Measurements from ENCODE around the gene C2CD4D.

DNA sequence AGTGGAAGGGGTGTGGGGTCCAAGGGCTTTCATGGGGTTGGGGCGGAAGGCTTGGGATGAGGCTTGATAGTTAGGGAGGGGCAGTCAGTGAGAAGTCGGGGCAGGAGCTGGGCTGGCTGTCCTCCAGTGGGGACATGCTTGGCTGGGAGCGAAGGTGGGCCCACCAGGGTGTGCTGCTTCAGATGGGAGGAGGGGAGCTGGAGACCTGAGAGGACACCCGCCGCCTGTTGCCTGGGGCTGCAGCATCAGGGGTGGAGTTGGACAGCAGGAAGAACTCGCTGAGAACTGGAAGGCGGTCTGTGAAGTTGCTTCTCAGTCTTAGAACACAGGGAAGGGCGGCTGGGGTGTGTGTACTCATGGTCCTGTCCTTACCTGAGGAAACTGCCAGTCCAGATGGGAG lies 12.3 kb upstream of the C2CD4D start:
- TF ChIP-seq, protein P1, sequence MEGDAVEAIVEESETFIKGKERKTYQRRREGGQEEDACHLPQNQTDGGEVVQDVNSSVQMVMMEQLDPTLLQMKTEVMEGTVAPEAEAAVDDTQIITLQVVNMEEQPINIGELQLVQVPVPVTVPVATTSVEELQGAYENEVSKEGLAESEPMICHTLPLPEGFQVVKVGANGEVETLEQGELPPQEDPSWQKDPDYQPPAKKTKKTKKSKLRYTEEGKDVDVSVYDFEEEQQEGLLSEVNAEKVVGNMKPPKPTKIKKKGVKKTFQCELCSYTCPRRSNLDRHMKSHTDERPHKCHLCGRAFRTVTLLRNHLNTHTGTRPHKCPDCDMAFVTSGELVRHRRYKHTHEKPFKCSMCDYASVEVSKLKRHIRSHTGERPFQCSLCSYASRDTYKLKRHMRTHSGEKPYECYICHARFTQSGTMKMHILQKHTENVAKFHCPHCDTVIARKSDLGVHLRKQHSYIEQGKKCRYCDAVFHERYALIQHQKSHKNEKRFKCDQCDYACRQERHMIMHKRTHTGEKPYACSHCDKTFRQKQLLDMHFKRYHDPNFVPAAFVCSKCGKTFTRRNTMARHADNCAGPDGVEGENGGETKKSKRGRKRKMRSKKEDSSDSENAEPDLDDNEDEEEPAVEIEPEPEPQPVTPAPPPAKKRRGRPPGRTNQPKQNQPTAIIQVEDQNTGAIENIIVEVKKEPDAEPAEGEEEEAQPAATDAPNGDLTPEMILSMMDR (IDR thresholded peaks at IDR 0.05; ENCODE audit: low read length): no peak
- no peak for TF ChIP-seq EZH2 (optimal IDR thresholded peaks at IDR 0.05; ENCODE audit: low read depth, low read length)

Data from MM.1S (cell line).